Skeletal muscle tissue (tissue), 4 donors: Measurements from ENCODE around the gene FHIT. TPM values are rescaled to one million over a fixed set of nuclear protein-coding genes. Genes with fewer than 3 reads are reported as not detected.

Source experiments
- H3K27ac ChIP-seq: one replicate; pipeline ENCODE4 v1.7.0; 2013; ENCODE audit warnings: mild to moderate bottlenecking, low read depth, low read length, inconsistent platforms
- H3K27me3 ChIP-seq, 3 donors: one replicate each; pipeline ENCODE4 v1.7.0; 2013; ENCODE audit warnings: low read length in 3 of 3; ENCODE audit not compliant: control insufficient read depth in 3 of 3, insufficient read depth in 3 of 3
- H3K36me3 ChIP-seq, 3 donors: one replicate each; pipeline ENCODE4 v1.7.0; 2013; ENCODE audit warnings: low read length in 3 of 3; ENCODE audit not compliant: control insufficient read depth in 3 of 3, insufficient read depth in 3 of 3
- H3K4me1 ChIP-seq, 3 donors: one replicate each; pipeline ENCODE4 v1.7.0; 2013; ENCODE audit warnings: low read length in 3 of 3, mild to moderate bottlenecking in 3 of 3; ENCODE audit not compliant: control insufficient read depth in 3 of 3, insufficient read depth in 3 of 3
- H3K4me3 ChIP-seq, 3 donors: one replicate each; pipeline ENCODE4 v1.7.0; 2013; ENCODE audit warnings: low read length in 3 of 3
- H3K9ac ChIP-seq, 3 donors: one replicate each; pipeline ENCODE4 v1.7.0; 2013; ENCODE audit warnings: low read length in 3 of 3, mild to moderate bottlenecking in 3 of 3, moderate library complexity in 2 of 3, low read depth in 1 of 3
- H3K9me3 ChIP-seq, 3 donors: one replicate each; pipeline ENCODE4 v1.7.0; 2013; ENCODE audit warnings: low read length in 3 of 3; ENCODE audit not compliant: control insufficient read depth in 3 of 3
- total RNA-seq: library from RNA; depleted of rRNA; stranded (reverse); fragments of >200 nt; gene quantifications from one replicate; pipeline ENCODE4 v1.2.3, GENCODE V29; 2014
- donor health status: Osteomylitis.

FHIT gene
- total RNA-seq, 1 donor from 2014 or later: 4.2 TPM

- Histone ChIP-seq H3K4me3 (no peak overlapping the region), H3K27ac (no peak overlapping the region), H3K4me1 (no peaks in the 10 kb centered on the region), H3K9me3 (no peaks in the 10 kb centered on the region), H3K36me3 (no peaks in the 10 kb centered on the region), H3K9ac (no peak overlapping the region), H3K27me3 (no peaks in the 10 kb centered on the region)
Measured at GRCh38 chr3:60126511-60127304, 1124.5 kb downstream of the FHIT start.

DNA sequence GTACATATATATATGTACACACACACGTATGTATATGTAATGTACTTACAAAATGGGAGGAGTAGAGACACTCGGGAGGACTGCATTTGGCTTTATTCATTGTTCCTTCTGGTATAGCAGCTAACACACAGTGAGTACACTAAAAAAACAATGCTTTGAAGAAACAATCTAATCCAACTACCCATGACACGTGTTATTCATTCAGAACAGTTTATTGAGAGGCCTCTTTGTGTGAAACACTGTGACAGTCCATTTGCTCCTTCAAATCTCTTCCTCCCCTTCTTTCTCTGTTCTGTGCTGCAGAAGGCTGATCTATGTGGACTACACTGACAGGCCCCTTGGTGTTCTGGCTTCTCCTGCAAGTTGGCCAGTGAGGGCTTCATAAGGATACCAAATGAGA, 1125.6 kb downstream of the FHIT start:
- Histone ChIP-seq H3K27ac (no peak overlapping the region), H3K36me3 (no peaks in the 10 kb centered on the region), H3K4me3 (no peak overlapping the region), H3K4me1 (no peaks in the 10 kb centered on the region), H3K27me3 (no peaks in the 10 kb centered on the region), H3K9me3 (no peaks in the 10 kb centered on the region), H3K9ac (no peak overlapping the region)

GRCh38 chr3:60120245-60120644, 1131.0 kb downstream of the FHIT start:
- no peaks in the 10 kb centered on the region for H3K36me3 ChIP-seq
- H3K4me1 ChIP-seq: no peaks in the 10 kb centered on the region

GRCh38 chr3:60114191-60114590, 1137.1 kb downstream of the FHIT start:
- Histone ChIP-seq H3K4me3 (no peak overlapping the region), H3K27me3 (no peaks in the 10 kb centered on the region), H3K9ac (no peak overlapping the region), H3K27ac (no peak overlapping the region), H3K36me3 (no peaks in the 10 kb centered on the region), H3K4me1 (no peaks in the 10 kb centered on the region), H3K9me3 (no peaks in the 10 kb centered on the region)

More at GRCh38 chr3:60120245-60120644, 1131.0 kb downstream of the FHIT start:
- H3K9ac ChIP-seq: no peak overlapping the region
- no peak overlapping the region for H3K27ac ChIP-seq
- H3K4me3 ChIP-seq: no peak overlapping the region
- H3K27me3 ChIP-seq: no peaks in the 10 kb centered on the region
- H3K9me3 ChIP-seq: no peaks in the 10 kb centered on the region

- Histone ChIP-seq H3K4me1 (no peaks in the 10 kb centered on the region), H3K36me3 (no peaks in the 10 kb centered on the region), H3K4me3 (no peak overlapping the region), H3K27me3 (no peaks in the 10 kb centered on the region), H3K27ac (no peak overlapping the region), H3K9me3 (no peaks in the 10 kb centered on the region), H3K9ac (no peak overlapping the region)
Measured at GRCh38 chr3:60107275-60107674, 1144.0 kb downstream of the FHIT start.

DNA sequence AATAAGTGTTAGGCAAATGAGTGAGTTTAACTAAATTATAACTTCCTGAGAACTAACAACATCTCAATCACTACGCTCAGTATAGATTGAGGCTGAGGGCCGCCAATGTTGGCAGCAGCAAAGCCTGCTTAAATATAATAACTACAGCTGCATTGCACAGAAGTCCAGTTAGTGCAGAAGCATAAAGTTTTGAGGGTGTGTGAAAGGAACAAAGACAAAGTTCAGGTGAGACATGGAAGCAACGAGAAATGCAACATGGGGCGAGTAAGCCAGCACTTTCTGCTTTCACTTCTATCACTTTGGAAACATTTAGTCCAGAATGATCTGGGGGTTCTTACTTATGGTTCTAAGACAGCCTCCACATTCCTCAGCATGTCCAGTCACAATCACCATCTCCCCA, 1149.1 kb downstream of the FHIT start:
- Histone ChIP-seq H3K9me3 (no peaks in the 10 kb centered on the region), H3K27ac (no peak overlapping the region), H3K4me1 (no peaks in the 10 kb centered on the region), H3K27me3 (no peaks in the 10 kb centered on the region), H3K9ac (no peak overlapping the region), H3K36me3 (no peaks in the 10 kb centered on the region), H3K4me3 (no peak overlapping the region)

- Histone ChIP-seq H3K36me3 (no peaks in the 10 kb centered on the region), H3K27ac (no peak overlapping the region), H3K9me3 (no peaks in the 10 kb centered on the region), H3K4me3 (no peak overlapping the region), H3K27me3 (no peaks in the 10 kb centered on the region), H3K4me1 (no peaks in the 10 kb centered on the region), H3K9ac (no peak overlapping the region)
Measured at GRCh38 chr3:60101621-60102020, 1149.6 kb downstream of the FHIT start.

DNA sequence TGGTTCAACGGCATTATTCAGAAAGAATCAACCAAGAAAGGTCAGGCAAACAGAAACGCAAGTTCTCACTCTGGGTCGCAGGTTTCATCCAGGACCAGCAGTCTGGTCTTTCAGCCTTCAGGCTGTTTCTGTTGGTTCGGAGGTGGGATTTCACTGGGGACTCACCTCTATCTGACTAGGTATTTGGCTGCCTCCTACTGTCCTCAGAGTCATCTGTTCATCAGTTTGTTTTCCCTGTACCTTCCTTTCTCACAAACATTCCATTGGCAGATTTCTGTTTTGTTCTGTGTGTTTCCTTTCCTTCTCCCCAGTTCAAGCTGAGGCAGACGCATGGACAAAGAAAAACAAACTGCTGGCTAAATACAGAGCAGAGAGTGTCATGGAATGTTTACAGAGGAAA, 1154.8 kb downstream of the FHIT start:
- Histone ChIP-seq H3K9ac (no peak overlapping the region), H3K4me3 (no peak overlapping the region), H3K9me3 (peaks cover 0 to 4% (median 0%) of the 10 kb centered on the region in 3 donors), H3K36me3 (no peaks in the 10 kb centered on the region), H3K4me1 (no peaks in the 10 kb centered on the region), H3K27ac (no peak overlapping the region), H3K27me3 (no peaks in the 10 kb centered on the region)

DNA sequence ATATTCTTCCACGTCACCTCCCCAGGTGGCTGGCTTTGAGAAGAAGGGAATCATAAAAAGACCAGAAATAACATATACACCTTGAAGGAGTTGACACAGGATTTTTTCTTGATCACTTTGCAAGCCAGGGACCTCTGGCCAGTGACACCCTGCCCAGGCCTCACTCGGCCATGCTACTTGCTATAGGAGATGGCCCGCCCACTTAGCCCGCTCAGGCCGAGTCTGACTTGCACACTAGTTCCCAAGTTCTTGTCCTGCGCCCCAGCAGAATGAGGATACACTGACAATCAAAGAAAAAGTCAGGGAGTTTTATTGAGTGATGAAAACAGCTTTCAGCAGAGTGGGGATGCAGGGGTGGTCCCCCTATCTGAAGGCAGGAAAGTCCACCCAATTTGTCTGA, 1155.3 kb downstream of the FHIT start:
- no peak overlapping the region for H3K27ac ChIP-seq
- H3K36me3 ChIP-seq: no peaks in the 10 kb centered on the region
- no peaks in the 10 kb centered on the region for H3K27me3 ChIP-seq
- peaks cover 0 to 4% (median 0%) of the 10 kb centered on the region in 3 donors for H3K9me3 ChIP-seq
- H3K4me3 ChIP-seq: no peak overlapping the region
- H3K4me1 ChIP-seq: no peaks in the 10 kb centered on the region
- H3K9ac ChIP-seq: no peak overlapping the region

GRCh38 chr3:60095516-60095915, 1155.7 kb downstream of the FHIT start:
- Histone ChIP-seq H3K9me3 (peaks cover 0 to 4% (median 0%) of the 10 kb centered on the region in 3 donors), H3K9ac (no peak overlapping the region), H3K27me3 (no peaks in the 10 kb centered on the region), H3K27ac (no peak overlapping the region), H3K4me1 (no peaks in the 10 kb centered on the region), H3K36me3 (no peaks in the 10 kb centered on the region), H3K4me3 (no peak overlapping the region)
